AG04450 (cell line): ENCODE measurements around the gene PLA2G4B. TPM values are rescaled to one million over a fixed set of nuclear protein-coding genes. Genes with fewer than 3 reads are reported as not detected.

ENCODE experiments used
- CTCF ChIA-PET: fragments of 300-600, 350-600 bp; formaldehyde crosslinking; extraction: SDS; loops from one replicate; lab custom pipeline; 2022; ENCODE audit warnings: antibody characterized with exemption, inconsistent platforms; lab: Charles Lee
- POLR2A ChIA-PET: fragments of 350-600 bp; formaldehyde crosslinking; extraction: SDS; loops from one replicate; lab custom pipeline; 2021; ENCODE audit warnings: antibody characterized with exemption, inconsistent platforms; lab: Yijun Ruan, JAX
- DNase-seq: peaks from one replicate; pipeline ENCODE4 v3.0.0-alpha.2; 2011; ENCODE audit warnings: low read depth, low spot score
- H3K27ac ChIP-seq: one replicate; pipeline ENCODE4 v1.5.1; 2012; ENCODE audit warnings: low read depth, low read length, control low read depth
- H3K27me3 ChIP-seq: one replicate; pipeline ENCODE4 v1.6.0; 2012; ENCODE audit warnings: low read length; ENCODE audit not compliant: control insufficient read depth, insufficient read depth
- H3K4me3 ChIP-seq: 2 replicates; pipeline ENCODE4 v1.5.1; 2011; ENCODE audit warnings: mild to moderate bottlenecking, low read depth, low read length, control low read depth
- H3K9me3 ChIP-seq: 2 replicates; pipeline ENCODE4 v1.5.1; 2012; ENCODE audit warnings: low read length; ENCODE audit not compliant: control insufficient read depth, insufficient read depth
- polyA plus RNA-seq: library from polyadenylated mRNA; depleted of rRNA; stranded (reverse); fragments of >200 nt; gene quantifications from 2 replicates; pipeline ENCODE4 v1.2.3, GENCODE V29; 2011
- TF ChIP-seq, protein P1 (sequence below): IDR thresholded peaks from 2 replicates; pipeline ENCODE4 v1.5.1; 2011; ENCODE audit warnings: low read depth, low read length, control low read depth, inconsistent platforms

The PLA2G4B gene
- polyA plus RNA-seq, 1 experiment: 1.3 TPM

DNA sequence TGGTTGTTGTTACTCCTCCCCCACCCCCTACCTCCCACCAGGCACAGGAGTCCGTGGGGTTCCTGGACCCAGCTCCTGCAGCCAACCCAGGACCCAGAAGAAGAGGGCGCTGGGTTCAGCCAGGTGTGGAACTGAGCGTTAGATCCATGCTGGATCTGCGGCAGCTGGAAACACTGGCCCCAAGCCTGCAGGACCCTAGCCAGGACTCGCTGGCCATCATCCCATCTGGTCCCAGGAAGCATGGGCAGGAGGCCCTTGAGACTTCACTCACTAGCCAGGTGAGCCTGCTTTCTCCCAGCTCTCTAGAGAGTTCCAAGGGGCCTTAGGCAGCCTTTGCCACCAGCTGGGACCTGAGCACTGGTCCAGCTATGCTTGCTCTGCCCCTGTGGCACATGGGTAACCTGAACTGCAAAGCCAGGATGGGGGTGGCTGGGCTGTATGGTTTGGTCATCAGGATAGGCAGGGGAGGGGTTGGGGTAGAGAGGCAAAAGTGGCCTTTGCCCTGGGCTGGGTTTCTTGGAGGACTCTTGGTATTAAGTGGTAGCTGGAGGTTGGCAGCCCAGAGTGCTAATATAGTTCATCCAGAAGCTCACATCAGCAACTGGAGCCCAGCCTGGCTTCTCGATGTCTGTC lies 17.7 kb upstream of the PLA2G4B start:
- TF ChIP-seq, protein P1, sequence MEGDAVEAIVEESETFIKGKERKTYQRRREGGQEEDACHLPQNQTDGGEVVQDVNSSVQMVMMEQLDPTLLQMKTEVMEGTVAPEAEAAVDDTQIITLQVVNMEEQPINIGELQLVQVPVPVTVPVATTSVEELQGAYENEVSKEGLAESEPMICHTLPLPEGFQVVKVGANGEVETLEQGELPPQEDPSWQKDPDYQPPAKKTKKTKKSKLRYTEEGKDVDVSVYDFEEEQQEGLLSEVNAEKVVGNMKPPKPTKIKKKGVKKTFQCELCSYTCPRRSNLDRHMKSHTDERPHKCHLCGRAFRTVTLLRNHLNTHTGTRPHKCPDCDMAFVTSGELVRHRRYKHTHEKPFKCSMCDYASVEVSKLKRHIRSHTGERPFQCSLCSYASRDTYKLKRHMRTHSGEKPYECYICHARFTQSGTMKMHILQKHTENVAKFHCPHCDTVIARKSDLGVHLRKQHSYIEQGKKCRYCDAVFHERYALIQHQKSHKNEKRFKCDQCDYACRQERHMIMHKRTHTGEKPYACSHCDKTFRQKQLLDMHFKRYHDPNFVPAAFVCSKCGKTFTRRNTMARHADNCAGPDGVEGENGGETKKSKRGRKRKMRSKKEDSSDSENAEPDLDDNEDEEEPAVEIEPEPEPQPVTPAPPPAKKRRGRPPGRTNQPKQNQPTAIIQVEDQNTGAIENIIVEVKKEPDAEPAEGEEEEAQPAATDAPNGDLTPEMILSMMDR: no peak
- ChIA-PET POLR2A (no interaction called here), CTCF (interaction anchor here (1.3 to 1.4 kb wide), 3 partner anchors 9 to 49 kb away, joined by 3 to 5 read pairs (median 3); partner anchors contain the start of gene MAPKBP1)
- DNase-seq: no peak
- H3K4me3 ChIP-seq: no peak overlapping the region
- no peak overlapping the region for H3K27ac ChIP-seq
- H3K27me3 ChIP-seq: no peaks in the 10 kb centered on the region
- H3K9me3 ChIP-seq: no peaks in the 10 kb centered on the region

DNA sequence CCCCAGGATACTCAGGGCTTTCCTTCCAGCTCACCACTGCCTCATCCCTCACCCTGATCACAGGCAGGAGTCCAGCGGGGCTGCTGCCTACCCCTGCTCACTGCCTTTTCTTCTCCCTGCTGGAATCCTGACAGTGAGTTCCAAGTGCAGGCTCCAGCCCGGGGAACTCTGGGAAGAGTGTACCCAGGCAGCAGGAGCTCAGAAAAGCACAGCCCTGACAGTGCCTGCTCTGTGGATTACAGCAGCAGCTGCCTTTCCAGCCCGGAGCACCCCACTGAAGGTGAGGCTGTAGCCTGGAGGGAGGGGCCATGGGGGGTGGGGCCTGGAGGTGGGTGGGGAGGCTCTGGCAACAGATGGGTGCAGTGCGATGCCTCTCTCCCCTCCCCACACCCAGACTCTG lies 16.8 kb upstream of the PLA2G4B start:
- CTCF ChIA-PET: interaction anchor here (1.4 kb wide), 1 partner anchor 10 kb away, joined by 3 read pairs; no protein-coding TSS in a partner anchor

GRCh38 chr15:41822471-41822870 lies 16.2 kb upstream of the PLA2G4B start:
- H3K27ac ChIP-seq: no peak overlapping the region
- ChIA-PET CTCF (no interaction called here), POLR2A (no interaction called here)
- TF ChIP-seq, protein P1: no peak
- no peaks in the 10 kb centered on the region for H3K27me3 ChIP-seq
- no peaks in the 10 kb centered on the region; the same call in 1 of the 2 replicates for H3K9me3 ChIP-seq
- no peak overlapping the region for H3K4me3 ChIP-seq
- no peak for DNase-seq

More for the DNA sequence above, 16.8 kb upstream of the PLA2G4B start:
- TF ChIP-seq, protein P1: no peak
- POLR2A ChIA-PET: no interaction called here
- Histone ChIP-seq H3K9me3 (no peaks in the 10 kb centered on the region), H3K27ac (no peak overlapping the region), H3K4me3 (no peak overlapping the region), H3K27me3 (no peaks in the 10 kb centered on the region)
- no peak for DNase-seq

DNA sequence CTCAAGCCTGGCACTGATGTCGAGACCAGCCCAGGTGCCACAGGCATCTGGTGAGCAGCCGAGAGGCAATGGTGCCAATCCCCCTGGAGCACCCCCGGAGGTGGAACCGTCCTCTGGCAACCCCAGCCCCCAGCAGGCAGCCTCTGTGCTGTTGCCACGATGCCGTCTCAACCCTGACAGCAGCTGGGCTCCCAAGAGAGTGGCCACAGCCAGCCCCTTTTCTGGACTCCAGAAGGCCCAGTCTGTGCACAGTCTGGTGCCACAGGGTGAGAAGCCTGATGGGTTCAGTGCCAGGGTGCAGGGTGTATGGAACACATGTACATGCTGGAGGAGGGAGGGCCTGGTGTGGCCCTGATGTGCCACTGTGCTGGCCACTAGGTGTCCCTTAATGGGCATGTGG lies 15.7 kb upstream of the PLA2G4B start:
- ChIA-PET POLR2A (no interaction called here), CTCF (no interaction called here)
- Histone ChIP-seq H3K27ac (no peak overlapping the region), H3K27me3 (no peaks in the 10 kb centered on the region), H3K4me3 (no peak overlapping the region), H3K9me3 (no peaks in the 10 kb centered on the region; the same call in 1 of the 2 replicates)
- TF ChIP-seq, protein P1: no peak
- DNase-seq: no peak

- no peaks in the 10 kb centered on the region; the same call in 1 of the 2 replicates for H3K9me3 ChIP-seq
- no peak overlapping the region for H3K27ac ChIP-seq
- no peak for DNase-seq
- ChIA-PET POLR2A (no interaction called here), CTCF (no interaction called here)
- H3K4me3 ChIP-seq: no peak overlapping the region
- TF ChIP-seq, protein P1: no peak
- no peaks in the 10 kb centered on the region for H3K27me3 ChIP-seq
Measured at GRCh38 chr15:41823502-41823901, 15.1 kb upstream of the PLA2G4B start.
